ENCODE results near the gene SIGLEC1.

Gene SIGLEC1

GRCh38 chr20:3678856-3679720, 33.3 kb downstream of the SIGLEC1 start:
- peak; percentile 80 for DNase-seq (ENCODE audit: low spot score)

- no peak for DNase-seq (ENCODE audit: low spot score)
These were observed 34.2 kb downstream of the SIGLEC1 start for GRCh38 chr20:3678198-3678597.

- peak; percentile 65 for DNase-seq (ENCODE audit: low spot score)
These were observed 34.7 kb downstream of the SIGLEC1 start for GRCh38 chr20:3677733-3678132.

- DNase-seq (ENCODE audit: low spot score): no peak
These were observed 37.2 kb downstream of the SIGLEC1 start for GRCh38 chr20:3674995-3675900.

- DNase-seq (ENCODE audit: low spot score): no peak
These were observed 38.0 kb downstream of the SIGLEC1 start for GRCh38 chr20:3674447-3674846.

GRCh38 chr20:3673221-3674070, 39.0 kb downstream of the SIGLEC1 start:
- no peak for DNase-seq (ENCODE audit: low spot score)

GRCh38 chr20:3672547-3673171, 39.7 kb downstream of the SIGLEC1 start:
- DNase-seq (ENCODE audit: low spot score): no peak

- no peak for DNase-seq (ENCODE audit: low spot score)
These were observed 40.3 kb downstream of the SIGLEC1 start for GRCh38 chr20:3671986-3672546.

- no peak for DNase-seq (ENCODE audit: low spot score)
These were observed 41.5 kb downstream of the SIGLEC1 start for GRCh38 chr20:3670945-3671344.

GRCh38 chr20:3670511-3670910, 41.9 kb downstream of the SIGLEC1 start:
- DNase-seq (ENCODE audit: low spot score): no peak

- DNase-seq (ENCODE audit: low spot score): no peak
These were observed 42.6 kb downstream of the SIGLEC1 start for GRCh38 chr20:3669710-3670367.

GRCh38 chr20:3667434-3668037, 44.9 kb downstream of the SIGLEC1 start:
- no peak for DNase-seq (ENCODE audit: low spot score)

GRCh38 chr20:3663858-3664257, 48.5 kb downstream of the SIGLEC1 start:
- DNase-seq (ENCODE audit: low spot score): no peak

- no peak for DNase-seq (ENCODE audit: low spot score)
These were observed 49.2 kb downstream of the SIGLEC1 start, which contains the start of gene GFRA4 for GRCh38 chr20:3663031-3663701. Gene GFRA4, minus strand, starts transcription at chr20:3663399. Its CDS starts 0 bp downstream, at chr20:3663399.

Data from GM03348 (cell line).